GM21717 (cell line): ENCODE results near the gene MS4A6A.
"Not testable (repeated sequence)": the region's sequence is repeated elsewhere in the genome, so short reads cannot be mapped to it uniquely, and the experiment has no call there.

Source experiments
- ATAC-seq: cut with Tn5 transposase; IDR thresholded peaks from one replicate; pipeline ENCODE4 v1.9.1; 2021; ENCODE audit warnings: mild to moderate bottlenecking, moderate library complexity; ENCODE audit not compliant: unreplicated experiment

Gene MS4A6A, protein sequence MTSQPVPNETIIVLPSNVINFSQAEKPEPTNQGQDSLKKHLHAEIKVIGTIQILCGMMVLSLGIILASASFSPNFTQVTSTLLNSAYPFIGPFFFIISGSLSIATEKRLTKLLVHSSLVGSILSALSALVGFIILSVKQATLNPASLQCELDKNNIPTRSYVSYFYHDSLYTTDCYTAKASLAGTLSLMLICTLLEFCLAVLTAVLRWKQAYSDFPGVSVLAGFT

DNA sequence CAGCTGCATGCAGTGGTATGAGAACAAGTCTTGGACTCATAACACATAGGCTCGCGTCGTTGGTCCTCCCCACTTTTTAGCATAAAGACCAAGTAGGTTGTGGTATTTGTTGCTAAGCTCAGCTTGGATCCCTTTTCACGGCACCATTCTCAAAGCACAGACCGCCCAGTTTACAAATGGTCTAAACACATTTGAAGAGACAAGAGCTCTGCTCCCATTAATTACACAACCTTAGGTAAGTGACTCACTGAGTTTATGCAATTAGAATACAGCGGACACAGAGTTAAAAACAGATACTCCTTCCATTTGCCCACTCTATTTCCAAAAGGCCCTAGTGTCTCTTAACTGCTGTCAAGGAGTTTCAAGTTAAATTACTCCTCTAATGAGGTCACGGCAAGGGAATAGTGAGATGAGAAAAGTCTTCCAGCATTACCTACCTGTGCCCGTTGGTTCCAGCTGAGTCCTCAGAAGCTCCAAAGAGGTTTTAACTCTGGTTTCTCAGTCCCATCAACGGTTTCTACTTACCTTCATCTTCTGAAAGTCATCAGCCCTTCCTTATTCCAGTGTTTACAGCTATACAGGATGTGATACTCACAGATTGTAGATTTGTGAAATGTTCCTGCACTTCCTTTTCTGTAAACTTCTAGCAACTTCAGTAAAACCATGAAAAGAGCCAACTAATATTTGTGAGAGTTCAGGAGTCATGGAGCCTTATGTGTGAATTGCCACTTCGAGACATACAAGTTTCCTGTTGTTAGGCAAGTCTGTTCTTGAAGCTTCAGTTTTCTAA, at the start of gene MS4A6A:
Gene MS4A6A, minus strand, starts transcription at position 543 of the 790 bp plus-strand sequence. CDS start 1,356 bp downstream, outside the sequence.
- no peak for ATAC-seq

DNA sequence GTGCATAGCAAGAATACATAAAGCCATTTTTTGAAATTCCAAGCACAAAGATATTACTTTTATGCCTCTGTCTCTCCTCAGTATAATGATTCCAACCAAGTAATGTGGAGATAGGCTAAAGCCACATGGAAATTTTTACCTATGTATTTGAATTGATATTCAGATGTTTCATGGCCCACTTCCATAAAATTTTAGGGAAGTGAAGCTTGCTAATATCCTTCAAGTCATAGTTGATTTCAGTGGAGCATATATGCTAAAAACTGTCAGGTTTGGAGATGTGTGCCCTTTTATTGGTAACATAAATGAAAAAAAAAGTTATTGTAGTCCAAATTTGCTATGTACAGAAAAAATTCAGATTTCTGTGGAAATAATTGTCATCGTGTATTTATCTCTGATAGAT, 47.8 kb upstream of the MS4A6A start:
- ATAC-seq, result no peak

DNA sequence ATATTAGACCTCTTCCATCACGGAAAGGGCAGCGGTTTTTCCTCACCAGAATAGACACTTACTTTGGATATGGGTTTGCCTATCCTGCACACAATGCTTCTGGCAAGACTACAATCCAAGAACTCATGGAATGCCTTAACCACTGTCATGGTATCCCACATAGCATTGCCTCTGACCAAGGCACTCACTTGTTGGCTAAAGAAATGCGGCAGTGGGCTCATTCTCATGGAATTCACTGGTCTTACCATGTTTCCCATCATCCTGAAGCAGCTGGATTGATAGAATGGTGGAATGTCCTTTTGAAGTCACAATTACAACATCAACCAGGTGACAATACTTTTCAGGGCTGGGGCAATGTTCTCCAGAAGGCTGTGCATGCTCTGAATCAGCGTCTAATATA, 39.3 kb upstream of the MS4A6A start:
- no peak for ATAC-seq

DNA sequence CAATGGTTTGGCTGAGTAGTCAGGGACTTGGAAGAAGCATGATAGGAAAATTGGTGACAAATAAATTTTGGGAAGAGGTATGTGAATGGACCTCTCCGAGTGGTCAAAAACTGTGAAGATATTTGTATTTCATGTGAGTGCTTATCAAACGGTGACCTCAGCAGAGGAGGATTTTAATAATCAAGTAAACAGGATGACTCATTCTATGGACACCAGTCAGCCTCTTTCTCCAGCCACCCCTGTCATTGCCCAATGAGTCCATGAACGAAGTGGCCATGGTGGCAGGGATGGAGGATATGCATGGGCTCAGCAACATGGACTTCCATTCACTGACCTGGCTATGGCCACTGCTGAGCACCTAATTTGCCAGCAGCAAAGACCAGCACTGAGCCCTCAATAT, 38.8 kb upstream of the MS4A6A start:
- ATAC-seq, result no peak

DNA sequence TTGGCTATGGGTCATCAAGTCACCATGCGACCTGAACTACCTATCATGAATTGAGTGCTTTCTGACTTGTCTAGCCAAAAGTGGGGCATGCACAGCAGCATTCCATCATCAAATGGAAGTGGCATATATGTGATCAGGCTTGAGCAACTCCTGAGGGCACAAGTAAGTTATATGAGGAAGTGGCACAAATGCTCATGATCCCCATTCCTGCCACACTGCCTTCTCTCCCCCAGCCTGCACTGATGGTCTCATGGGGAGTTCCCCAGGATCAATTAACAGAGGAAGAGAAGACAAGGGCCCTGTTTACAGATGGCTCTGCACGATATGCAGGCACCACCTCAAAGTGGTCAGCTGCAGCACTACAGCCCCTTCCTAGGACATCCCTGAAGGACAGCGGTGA, 38.3 kb upstream of the MS4A6A start:
- no peak for ATAC-seq

DNA sequence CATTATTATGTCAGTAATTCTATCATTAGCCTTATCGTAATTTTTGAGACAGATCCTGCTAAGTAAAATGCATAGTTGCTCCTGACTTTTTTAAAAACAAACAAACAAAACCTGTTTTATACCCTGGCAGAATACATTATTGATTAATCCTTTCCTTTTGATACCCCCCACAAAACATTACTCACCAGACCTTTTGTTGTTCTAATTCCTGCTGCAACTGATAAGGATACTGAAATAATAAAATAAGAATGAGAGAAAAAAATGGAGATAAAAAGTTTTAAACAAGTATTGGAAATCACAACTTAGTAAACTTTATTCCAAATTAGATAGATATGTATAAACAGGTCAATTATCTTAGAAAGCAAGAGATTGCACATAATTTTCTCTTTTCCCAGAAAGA, 31.5 kb upstream of the MS4A6A start:
- ATAC-seq, result no peak

DNA sequence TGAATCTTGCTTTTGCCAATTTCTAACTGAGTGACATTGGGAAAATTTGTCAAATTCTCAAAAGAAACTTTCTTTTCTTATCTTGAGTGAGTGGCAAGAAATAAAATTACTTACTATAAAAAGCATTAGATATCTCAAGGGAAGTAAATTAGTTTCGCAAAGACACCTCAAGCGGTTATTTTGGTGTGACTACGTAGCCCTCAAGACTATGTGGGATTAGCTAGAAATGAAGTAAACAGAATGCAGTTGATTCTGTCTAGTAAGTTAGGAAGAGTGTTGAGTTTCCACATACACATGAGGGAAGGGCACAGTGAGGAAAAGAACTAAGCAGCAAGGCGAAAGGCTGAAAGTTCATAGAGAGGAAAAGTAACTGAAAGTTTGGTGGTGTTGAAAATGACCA, 28.3 kb upstream of the MS4A6A start:
- no peak for ATAC-seq

DNA sequence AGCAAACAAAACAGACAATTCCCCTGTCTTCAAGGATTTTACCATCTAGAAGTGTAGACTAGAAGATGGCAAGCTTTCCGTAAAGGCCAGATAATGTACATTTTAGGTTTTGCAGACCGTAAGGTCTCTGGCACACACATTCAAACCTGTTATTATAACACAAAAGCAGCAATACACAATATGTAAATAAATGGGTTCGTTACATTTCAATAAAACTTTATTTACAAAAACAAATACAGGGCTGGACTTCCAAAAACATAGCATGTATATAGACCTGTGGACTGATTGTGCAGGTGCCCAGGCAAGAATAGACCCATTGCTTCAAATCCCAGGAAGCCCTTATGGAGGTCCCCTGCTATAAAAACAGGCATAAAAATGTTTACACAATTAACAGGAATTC, 27.1 kb upstream of the MS4A6A start:
- ATAC-seq, result no peak

DNA sequence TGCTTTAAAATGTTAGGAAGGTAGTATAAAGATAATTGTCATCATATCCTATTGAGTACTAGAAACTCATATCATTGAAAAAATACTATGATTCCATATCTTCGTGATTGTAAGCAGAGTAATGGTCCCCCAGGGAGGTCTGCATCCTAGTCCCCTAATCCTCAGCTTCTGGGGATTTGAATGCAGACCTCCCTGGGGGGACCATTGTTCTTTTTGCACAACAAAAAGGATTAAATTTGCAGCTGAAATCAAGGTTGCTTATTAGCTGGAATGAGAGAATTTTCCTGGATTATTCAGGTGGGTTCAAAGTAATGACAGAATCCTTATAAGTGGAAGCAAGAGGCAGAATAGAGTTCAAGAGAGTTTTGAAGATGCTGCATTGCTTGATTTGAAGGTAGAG, 26.1 kb upstream of the MS4A6A start:
- ATAC-seq, result no peak

DNA sequence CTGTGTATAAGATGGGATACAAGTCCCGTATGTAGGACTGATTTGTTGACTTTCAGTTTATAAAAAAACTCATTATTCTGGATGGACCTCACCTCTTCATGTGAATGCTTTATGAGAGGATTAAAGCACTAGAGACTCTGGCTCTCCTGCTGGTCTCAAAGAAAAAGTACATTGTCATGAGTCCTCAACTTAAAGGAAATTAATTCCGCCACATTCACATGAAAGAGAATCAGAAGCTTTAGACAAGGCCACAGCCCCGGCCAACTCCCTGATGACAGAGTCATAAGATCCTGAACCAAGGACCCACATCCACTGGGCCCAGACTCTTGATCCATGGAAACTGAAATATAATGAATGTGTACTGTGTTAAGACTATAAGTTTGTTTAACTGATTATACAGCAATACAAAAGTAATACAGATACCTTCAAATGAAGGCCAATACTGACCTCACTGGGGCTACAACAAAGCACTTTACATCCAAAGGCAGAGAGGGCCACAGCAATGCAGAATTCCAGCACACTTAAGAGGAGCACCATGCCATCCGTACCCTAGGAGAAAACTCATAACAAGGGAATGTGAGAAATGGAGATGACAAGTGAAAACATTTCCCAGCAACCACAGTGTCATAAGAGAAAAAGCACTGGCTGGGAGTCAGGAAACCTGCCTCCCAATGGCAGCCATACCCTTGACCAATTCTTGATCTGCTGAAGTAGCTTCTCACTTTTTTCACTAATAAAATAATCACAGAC, 25.4 kb upstream of the MS4A6A start:
- no peak for ATAC-seq

DNA sequence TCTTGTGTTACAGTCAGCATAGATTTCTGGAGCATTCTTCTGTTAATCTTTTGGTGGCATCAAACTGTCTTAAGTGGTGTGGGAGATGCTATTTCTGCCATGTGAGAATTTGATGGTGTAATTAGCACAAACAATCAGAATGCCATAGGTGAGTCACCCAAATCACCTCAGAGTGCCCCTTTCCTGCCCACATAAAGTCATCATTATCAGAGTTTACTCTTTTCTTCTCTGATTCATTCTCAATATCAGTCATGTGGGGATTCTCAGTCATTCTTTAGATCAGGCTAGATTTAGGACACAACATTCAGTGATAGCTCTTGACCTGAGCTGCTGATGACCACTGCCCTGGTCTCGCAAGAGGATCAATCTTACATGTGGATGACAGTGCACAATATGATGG, 23.7 kb upstream of the MS4A6A start:
- no peak for ATAC-seq

DNA sequence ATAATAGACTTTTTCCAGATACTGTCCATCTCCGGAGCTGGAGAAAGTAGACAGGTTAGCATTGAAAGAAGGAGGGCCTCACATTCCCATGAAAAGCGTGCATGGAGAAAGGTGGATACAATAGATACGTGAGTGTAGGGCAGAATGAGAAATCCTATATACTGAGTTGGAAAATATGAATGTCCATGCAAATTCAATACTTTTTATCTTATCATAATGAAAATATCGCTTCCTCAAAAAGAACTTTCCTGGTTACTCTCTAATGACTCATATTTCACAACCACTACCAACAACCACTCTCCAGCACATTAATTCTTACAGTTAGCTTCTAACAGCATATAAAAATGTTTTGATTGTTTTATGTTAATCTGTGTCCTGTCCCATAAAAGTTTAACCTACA, 22.0 kb upstream of the MS4A6A start:
- ATAC-seq, result peak; percentile 54

DNA sequence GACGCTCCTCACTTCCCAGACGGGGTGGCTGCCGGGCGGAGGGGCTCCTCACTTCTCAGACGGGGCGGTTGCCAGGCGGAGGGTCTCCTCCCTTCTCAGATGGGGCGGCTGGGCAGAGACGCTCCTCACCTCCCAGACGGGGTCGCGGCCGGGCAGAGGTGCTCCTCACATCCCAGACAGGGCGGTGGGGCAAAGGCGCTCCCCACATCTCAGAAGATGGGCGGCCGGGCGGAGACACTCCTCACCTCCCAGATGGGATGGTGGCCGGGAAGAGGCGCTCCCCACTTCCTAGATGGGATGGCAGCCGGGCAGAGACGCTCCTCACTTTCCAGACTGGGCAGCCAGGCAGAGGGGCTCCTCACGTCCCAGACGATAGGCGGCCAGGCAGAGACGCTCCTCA, 18.5 kb upstream of the MS4A6A start:
- ATAC-seq, result not testable (repeated sequence)

DNA sequence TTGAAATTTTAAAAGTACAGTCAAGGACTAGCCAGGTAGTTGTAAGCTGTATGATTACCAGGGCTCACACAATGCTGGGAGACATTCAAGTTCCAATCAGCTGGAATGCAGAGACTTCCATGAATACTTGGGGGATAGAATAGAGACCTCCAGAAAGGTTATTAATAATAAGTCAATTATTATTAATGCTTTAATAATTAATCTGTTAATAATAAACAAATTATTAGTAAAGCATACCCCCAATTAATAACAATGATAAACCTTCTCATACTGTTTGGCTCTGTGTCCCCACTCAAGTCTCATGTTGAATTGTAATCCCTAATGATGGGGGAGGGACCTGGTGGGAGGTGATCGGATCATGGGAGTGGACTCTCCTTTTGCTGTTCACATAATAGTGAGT, 14.6 kb upstream of the MS4A6A start:
- ATAC-seq, result no peak

DNA sequence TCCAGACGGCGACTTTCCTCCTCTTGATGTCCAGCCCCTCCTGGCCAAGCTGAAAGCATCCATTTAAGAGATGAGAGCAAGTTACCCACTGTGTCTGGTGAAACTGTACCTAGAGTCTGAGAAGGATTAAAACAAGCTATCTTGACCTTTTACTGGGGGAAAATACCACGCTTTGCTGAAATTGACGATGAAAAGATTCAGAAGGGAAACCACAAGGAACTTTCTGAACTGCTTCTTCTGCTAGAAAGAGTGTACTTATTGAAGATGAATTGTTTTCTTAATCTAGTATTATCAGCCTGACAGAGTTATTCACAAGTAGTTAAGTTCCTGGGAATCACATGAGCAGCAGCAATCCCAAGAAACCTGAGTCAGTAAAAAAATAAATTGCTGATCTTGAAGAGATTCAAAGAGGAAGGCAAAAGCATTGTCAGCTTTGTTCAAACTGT, 13.1 kb upstream of the MS4A6A start:
- no peak for ATAC-seq

DNA sequence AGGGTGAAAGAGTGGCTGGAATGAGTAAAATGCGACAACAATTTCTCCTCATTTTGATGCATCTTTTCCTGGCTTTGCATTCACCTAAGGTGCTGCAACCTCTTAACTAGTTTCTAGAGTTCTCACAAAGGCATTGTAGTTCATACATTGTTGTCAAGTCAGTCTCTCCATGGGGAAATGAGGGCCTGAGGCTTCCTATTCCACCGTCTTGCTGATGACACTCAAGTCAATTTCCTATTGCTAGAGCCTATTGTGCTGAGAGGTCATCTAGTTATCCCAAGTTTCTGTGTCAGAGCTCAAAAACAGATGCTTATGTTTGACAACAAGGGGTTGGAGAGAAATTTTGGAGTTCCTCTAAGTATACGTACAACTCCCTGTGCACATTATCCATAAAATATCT, 11.6 kb upstream of the MS4A6A start:
- ATAC-seq, result no peak

DNA sequence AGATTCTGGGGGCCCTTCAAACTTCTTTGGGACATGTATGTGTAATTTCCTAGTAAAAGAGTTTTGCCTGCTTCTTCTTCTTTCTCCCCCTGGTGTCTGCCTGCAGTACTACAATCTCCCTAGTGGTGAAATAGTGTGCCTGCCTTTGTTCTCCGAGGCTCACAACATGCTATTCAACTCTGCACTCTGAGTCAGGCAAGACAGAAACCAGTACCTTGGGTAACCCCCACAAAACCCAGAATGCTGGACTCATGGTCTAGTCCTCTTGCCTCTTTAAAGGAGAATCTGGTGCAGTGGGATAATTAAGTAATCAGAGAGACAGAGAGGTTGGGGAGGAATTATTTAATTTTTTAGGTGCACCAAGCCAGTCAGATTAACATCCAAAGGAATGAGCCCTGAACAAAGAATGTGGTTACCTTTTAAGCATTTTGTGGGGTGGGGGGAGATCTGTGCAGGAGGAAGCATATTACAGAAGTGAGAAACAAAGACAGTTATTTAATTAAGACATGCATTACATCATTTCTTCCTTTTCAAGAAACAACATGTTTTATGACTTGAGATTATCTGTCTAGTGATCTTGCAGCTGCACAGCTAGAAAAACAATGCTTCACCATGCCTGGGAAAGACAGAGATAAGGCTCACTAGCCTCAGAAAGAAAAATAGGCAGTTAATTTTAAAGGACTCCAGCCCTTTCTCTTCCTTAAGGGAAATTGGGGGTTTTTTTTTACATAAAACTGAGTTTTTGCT, 11.0 kb upstream of the MS4A6A start:
- peak; percentile 92 for ATAC-seq

DNA sequence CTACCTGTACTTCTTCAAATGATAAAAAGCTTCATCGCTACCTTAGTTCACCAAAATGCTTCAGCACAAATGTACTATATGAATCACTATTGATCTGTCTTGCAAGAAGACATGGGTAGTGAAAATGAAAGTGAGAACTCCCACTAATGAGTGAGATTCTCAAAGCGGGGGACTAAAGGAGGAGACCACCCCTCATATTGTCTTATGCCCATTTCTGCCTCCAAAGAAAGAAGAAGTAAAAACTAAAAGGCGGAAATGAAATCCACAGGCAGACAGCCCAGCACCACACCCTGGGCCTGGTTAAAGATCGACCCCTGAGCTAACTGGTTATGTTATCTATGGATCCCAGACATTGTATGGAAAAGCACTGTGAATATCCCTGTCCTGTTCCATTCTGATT, 9.7 kb upstream of the MS4A6A start:
- ATAC-seq, result not testable (repeated sequence)

DNA sequence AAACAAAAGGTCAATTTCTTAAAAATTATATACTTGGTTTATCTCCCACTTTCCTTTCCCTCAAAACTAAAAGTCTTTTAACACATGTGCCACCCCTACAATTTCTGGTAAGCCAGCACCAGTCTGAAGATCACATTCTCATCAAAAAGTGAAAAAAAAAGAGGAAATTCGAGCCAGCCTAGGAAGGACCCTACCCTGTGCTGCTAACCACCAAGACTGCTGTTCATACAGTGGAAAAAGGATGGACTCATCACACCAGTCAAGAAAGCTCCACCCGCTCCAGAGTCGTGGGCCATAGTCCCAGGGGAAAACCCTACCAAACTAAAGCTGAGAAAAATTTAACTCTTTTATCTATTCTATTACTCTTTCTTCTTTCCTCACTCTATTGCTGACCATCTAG, 5.6 kb upstream of the MS4A6A start:
- not testable (repeated sequence) for ATAC-seq

DNA sequence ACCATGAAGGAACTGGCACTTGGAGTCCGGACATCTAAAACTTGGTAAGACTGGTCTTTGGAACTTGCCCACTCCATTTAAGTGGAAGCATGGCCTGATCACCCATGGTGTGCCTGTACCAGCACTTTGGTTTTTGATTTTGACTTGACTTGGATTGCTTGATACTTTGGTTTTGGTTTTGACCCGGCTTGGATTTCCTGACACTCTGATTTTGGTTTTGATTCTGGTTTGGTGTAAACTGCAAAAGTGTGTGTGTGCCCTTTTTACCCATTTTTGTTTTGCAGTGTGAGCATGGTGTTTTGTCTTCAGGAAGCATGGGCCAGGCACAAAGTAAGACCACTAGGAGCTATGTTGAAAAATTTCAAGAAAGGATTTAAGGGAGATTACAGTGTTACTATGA, 3.2 kb upstream of the MS4A6A start:
- not testable (repeated sequence) for ATAC-seq

DNA sequence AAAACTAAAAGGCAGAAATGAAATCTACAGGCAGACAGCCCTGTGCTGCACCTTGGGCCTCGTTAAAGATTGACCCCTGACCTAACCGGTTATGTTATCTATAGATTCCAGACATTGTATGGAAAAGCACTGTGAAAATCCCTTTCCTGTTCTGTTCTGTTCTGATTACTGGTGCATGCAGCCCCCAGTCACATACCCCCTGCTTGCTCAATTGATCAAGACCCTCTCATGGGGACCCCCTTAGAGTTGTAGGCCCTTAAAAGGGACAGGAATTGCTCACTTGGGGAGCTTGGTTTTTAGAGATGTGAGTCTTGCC, 2.6 kb upstream of the MS4A6A start:
- not testable (repeated sequence) for ATAC-seq
